ENCODE data around the gene FBXO21. TPM values are rescaled to one million over a fixed set of nuclear protein-coding genes. Genes with fewer than 3 reads are reported as not detected.
A peak's percentile ranks its signal among the peaks of the same experiment; 100 is the strongest.

FBXO21 gene
- total and polyA plus RNA-seq, 4 donors: 9.7 to 111 (median 29.4) TPM

DNA sequence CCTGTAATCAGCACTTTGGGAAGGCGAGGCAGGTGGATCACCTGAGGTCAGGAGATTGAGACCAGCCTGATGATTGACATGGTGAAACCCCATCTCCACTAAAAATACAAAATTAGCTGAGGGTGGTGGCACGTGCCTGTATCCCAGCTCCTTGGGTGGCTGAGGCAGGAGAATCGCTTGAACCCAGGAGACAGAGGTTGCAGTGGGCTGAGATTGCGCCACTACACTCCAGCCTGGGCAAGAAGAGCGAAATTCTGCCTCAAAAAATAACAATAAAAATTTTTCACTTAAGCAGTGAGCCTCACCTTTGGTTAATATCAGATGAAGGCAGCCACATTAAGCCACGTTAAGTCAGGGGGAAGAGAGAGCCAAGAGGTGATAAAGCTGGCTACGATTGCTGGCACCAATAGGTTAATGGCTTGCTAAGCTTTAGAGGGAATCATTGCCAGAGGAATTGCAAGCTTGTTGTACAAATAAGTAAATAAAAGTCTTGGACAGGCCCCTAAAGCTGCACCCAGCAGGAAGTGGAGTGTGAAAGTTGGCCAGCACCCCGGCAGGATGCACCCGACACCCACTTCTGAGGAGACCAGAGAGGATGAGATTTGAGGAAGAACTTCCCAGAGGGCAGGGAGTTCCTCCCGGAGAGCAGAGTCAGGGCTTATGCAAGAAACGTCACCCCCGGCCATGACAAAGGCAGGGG lies 49.7 kb downstream of the FBXO21 start:
- ATAC-seq (ENCODE audit: insufficient read depth, low FRiP score) (no peak), DNase-seq (peak; percentile 28 to 60 (median 39))
- Histone ChIP-seq H3K4me1 (ENCODE audit: control insufficient read depth in 5 of 5, insufficient read depth in 5 of 5, low read length in 5 of 5) (peaks cover 0 to 10% (median 6%) of the 10 kb centered on the region in 5 donors), H3K36me3 (ENCODE audit: control insufficient read depth in 4 of 4, insufficient read depth in 4 of 4, low read length in 4 of 4) (peaks cover 0 to 6% (median 3%) of the 10 kb centered on the region in 4 donors), H3K27ac (ENCODE audit: low read depth in 1 of 2, low read length in 1 of 2) (peak overlapping the region in 1 of 2 donors; percentile 43), H3K4me3 (no peak overlapping the region), H3K9me3 (ENCODE audit: control insufficient read depth in 4 of 4, insufficient read depth in 3 of 4, low read length in 3 of 4) (no peaks in the 10 kb centered on the region), H3K9ac (ENCODE audit: insufficient read depth in 1 of 2, low read length in 2 of 2) (no peak overlapping the region), H3K27me3 (ENCODE audit: control insufficient read depth in 3 of 3, insufficient read depth in 3 of 3, low read length in 2 of 3) (no peaks in the 10 kb centered on the region)
- WGBS, 2 donors: 46 to 49% methylated on average over 12 of the region's 12 CpGs
- TF ChIP-seq, protein P1, sequence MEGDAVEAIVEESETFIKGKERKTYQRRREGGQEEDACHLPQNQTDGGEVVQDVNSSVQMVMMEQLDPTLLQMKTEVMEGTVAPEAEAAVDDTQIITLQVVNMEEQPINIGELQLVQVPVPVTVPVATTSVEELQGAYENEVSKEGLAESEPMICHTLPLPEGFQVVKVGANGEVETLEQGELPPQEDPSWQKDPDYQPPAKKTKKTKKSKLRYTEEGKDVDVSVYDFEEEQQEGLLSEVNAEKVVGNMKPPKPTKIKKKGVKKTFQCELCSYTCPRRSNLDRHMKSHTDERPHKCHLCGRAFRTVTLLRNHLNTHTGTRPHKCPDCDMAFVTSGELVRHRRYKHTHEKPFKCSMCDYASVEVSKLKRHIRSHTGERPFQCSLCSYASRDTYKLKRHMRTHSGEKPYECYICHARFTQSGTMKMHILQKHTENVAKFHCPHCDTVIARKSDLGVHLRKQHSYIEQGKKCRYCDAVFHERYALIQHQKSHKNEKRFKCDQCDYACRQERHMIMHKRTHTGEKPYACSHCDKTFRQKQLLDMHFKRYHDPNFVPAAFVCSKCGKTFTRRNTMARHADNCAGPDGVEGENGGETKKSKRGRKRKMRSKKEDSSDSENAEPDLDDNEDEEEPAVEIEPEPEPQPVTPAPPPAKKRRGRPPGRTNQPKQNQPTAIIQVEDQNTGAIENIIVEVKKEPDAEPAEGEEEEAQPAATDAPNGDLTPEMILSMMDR (IDR thresholded peaks at IDR 0.05; ENCODE audit: control extremely low read depth, extremely low read depth): no peak

DNA sequence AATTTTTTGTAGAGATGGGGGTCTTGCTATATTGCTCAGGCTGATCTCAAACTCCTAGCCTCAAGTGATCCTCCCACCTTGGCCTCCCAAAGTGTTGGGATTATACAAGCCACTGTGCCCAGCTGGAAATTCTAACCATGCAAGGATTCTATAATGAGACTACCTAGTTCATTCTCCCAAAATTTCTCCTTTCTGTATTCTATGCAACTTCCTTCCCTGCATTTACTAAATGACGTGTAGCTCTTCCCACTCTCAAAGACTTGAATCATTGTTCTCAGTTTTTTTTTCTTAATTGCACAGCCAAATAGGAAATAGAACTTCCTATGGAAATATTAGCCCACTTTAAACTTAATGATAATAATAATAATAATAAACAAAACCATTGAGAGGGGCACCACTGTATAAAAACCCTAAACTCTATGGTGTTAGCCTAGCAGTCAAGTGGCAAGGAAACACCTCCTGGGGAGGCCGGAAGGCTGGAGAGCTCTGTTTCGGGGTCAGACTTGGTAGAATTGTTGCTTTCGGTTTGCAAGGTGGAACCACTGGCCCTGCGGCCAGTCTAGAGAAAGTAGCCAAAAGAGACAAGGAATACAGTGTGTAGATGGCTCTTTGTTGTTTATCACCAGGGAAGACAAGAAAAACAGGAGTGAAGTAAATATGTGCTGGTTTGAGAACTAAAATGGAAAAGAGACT lies 51.1 kb downstream of the FBXO21 start:
- Histone ChIP-seq H3K9ac (ENCODE audit: insufficient read depth in 1 of 2, low read length in 2 of 2) (no peak overlapping the region), H3K27me3 (ENCODE audit: control insufficient read depth in 3 of 3, insufficient read depth in 3 of 3, low read length in 2 of 3) (no peaks in the 10 kb centered on the region), H3K4me3 (no peak overlapping the region), H3K36me3 (ENCODE audit: control insufficient read depth in 4 of 4, insufficient read depth in 4 of 4, low read length in 4 of 4) (peaks cover 0 to under 1% (median under 1%) of the 10 kb centered on the region in 4 donors), H3K4me1 (ENCODE audit: control insufficient read depth in 5 of 5, insufficient read depth in 5 of 5, low read length in 5 of 5) (peaks cover 0 to 10% (median 6%) of the 10 kb centered on the region in 5 donors), H3K27ac (ENCODE audit: low read depth in 1 of 2, low read length in 1 of 2) (no peak overlapping the region), H3K9me3 (ENCODE audit: control insufficient read depth in 4 of 4, insufficient read depth in 3 of 4, low read length in 3 of 4) (no peaks in the 10 kb centered on the region)
- DNase-seq: no peak
- TF ChIP-seq, protein P1 (IDR thresholded peaks at IDR 0.05; ENCODE audit: control extremely low read depth, extremely low read depth): no peak
- 68 to 69% methylated on average over 5 of the region's 5 CpGs for WGBS, 2 donors
- ATAC-seq (ENCODE audit: insufficient read depth, low FRiP score): no peak

DNA sequence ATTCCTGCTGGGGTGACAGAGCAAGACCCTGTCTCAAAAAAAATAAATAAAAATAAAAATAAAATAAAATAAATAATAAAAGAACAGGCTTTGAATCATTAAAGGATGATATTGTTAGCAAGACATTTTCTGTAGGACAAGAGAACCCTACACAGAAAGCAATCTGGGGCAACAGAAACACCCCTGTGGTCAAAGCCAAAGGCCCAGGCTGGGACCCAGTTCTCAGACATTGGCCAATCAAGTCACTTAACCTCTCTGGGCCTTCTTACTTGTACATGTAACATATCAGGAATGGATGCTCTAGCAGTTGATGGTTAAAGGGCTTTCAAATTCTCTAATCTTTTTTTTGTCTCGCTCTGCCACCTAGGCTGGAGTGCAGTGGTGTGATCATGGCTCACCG lies 55.5 kb downstream of the FBXO21 start:
- no peaks in the 10 kb centered on the region for H3K36me3 ChIP-seq (ENCODE audit: control insufficient read depth in 4 of 4, insufficient read depth in 4 of 4, low read length in 4 of 4)
- DNase-seq (no peak), ATAC-seq (ENCODE audit: insufficient read depth, low FRiP score) (no peak)
- H3K4me1 ChIP-seq (ENCODE audit: control insufficient read depth in 5 of 5, insufficient read depth in 5 of 5, low read length in 5 of 5): no peaks in the 10 kb centered on the region
- H3K9ac ChIP-seq (ENCODE audit: insufficient read depth in 1 of 2, low read length in 2 of 2): no peak overlapping the region
- 97 to 99% methylated on average over 2 of the region's 2 CpGs for WGBS, 2 donors
- H3K9me3 ChIP-seq (ENCODE audit: control insufficient read depth in 4 of 4, insufficient read depth in 3 of 4, low read length in 3 of 4): no peaks in the 10 kb centered on the region
- no peak overlapping the region for H3K27ac ChIP-seq (ENCODE audit: low read depth in 1 of 2, low read length in 1 of 2)
- H3K27me3 ChIP-seq (ENCODE audit: control insufficient read depth in 3 of 3, insufficient read depth in 3 of 3, low read length in 2 of 3): no peaks in the 10 kb centered on the region
- TF ChIP-seq, protein P1 (IDR thresholded peaks at IDR 0.05; ENCODE audit: control extremely low read depth, extremely low read depth): no peak
- no peak overlapping the region for H3K4me3 ChIP-seq

Measured in lung (tissue), 12 donors.